AG09319 (cell line): ENCODE data around the gene RSF1.

Source experiments
- DNase-seq: peaks from one replicate; pipeline ENCODE4 v3.0.0-alpha.2; 2010; ENCODE audit warnings: low read depth; ENCODE audit errors: extremely low read depth
- TF ChIP-seq, protein P1 (sequence below): IDR thresholded peaks from 2 replicates; pipeline ENCODE4 v1.5.1; 2011; ENCODE audit warnings: low read depth, mild to moderate bottlenecking, inconsistent platforms, low read length, moderate library complexity

The RSF1 gene

DNA sequence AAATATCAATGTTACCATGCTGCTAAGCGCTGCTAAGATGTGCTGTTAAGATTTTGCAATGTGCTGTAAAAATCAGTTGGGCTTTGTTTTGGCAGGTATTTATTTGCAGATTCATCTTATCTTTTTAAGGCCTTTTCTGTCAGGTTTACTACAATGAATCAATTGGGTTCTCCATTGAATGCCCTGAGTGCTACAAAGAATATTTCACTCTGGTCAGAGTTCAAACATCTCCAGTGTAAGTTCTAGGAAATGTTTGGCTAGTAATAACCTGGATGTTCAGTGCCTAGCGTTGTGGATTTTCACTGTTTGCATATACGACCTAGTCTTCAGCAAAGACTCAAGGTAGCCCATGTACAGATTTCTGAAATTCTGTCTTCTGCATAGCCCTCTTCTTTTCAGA, 36.0 kb downstream of the RSF1 start:
- TF ChIP-seq, protein P1, sequence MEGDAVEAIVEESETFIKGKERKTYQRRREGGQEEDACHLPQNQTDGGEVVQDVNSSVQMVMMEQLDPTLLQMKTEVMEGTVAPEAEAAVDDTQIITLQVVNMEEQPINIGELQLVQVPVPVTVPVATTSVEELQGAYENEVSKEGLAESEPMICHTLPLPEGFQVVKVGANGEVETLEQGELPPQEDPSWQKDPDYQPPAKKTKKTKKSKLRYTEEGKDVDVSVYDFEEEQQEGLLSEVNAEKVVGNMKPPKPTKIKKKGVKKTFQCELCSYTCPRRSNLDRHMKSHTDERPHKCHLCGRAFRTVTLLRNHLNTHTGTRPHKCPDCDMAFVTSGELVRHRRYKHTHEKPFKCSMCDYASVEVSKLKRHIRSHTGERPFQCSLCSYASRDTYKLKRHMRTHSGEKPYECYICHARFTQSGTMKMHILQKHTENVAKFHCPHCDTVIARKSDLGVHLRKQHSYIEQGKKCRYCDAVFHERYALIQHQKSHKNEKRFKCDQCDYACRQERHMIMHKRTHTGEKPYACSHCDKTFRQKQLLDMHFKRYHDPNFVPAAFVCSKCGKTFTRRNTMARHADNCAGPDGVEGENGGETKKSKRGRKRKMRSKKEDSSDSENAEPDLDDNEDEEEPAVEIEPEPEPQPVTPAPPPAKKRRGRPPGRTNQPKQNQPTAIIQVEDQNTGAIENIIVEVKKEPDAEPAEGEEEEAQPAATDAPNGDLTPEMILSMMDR, result no peak
- DNase-seq, result no peak

DNA sequence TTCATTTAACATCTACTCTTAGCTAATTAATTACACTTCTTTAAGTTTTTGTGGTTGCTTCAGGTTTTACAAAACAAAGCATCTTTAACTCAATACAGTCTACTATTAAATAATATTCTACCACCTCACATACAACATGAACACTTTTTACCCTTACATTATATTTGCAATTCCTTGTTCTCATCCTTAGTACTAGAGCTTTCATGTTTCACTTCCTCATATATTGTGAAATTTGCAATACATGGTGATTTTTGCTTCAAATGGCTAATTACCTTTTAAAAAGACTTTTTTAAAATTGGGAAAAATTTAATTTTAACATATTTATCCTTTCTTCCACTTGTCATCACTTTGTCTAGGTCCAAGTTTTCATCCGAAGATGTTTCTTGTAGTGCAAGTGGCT, 37.5 kb downstream of the RSF1 start:
- DNase-seq, result no peak
- TF ChIP-seq, protein P1, result no peak

DNA sequence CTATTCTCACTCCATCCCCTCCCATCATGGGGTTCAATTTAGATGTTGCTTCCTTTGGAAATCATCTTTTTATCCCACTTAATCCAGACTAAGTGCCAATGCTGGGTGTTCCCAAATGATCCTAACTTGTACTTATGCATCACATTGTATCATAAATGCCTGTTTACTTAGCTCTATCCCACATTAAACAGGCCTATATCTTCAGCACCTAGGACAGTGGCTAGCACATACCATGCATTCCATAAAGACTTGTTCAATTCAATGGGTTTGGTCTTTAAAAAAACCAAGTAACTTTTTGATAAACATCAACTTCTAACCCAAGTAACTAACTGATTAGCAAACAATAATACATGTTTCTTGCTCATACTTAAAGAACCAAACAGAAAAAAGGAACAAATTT, 40.6 kb downstream of the RSF1 start:
- DNase-seq, result no peak
- TF ChIP-seq, protein P1, result no peak

DNA sequence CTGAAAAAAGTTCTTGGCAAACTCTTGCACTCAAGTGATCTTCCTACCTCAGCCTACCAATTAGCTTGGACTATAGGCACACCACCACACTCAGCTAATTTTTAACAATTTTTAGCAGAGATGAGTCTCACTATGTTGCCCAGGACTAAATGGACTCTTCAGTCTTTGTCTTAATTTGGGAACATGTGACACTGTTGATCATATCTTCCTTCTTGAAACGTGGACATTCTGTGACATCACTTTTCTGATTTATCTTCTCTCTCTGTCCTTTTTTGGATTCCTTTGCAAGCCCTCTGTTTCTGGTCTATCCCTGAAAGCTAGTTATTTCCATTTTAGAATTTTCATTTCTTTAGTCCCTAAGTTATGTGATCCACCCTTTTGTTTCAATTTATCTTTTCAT, 42.0 kb downstream of the RSF1 start:
- TF ChIP-seq, protein P1, result no peak
- no peak for DNase-seq

DNA sequence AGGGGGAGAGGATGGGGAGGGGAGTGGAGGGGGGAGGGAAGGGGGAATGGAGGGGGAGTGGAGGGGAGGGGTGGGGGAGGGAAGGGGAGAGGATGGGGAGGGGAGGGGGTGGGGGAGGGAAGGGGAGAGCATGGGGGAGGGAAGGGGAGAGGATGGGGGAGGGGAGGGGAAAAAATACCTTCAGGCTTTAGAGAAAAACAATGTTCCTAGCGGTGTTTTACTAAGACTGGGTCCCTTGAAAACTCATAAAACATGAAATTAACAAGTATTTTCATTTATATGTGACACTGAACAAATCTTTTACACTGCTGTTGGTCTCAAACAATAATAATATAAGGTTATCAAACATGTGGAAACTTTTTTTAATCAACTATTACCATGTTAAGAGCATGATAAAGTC, 42.4 kb downstream of the RSF1 start:
- DNase-seq, result no peak
- TF ChIP-seq, protein P1, result no peak

DNA sequence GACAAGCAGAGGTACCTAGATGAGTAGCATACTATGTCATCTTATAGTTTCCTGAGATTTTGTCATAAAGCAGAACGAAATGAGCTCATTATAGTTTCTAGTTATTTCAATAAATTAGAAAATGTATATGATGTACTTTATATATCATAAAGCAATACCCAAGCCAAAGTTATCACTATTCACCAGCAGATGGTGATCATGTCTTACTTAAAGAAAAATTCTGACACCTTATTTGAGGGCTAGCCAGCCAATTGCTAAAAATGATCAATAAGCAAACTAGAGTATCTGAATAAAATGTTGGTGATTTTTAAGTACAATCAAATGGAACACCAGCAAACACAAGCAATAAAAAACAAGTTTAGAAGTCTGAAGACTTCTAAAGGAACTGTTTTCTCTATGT, 44.1 kb downstream of the RSF1 start:
- no peak for DNase-seq
- TF ChIP-seq, protein P1, result no peak; the same call in none of the 2 replicates

DNA sequence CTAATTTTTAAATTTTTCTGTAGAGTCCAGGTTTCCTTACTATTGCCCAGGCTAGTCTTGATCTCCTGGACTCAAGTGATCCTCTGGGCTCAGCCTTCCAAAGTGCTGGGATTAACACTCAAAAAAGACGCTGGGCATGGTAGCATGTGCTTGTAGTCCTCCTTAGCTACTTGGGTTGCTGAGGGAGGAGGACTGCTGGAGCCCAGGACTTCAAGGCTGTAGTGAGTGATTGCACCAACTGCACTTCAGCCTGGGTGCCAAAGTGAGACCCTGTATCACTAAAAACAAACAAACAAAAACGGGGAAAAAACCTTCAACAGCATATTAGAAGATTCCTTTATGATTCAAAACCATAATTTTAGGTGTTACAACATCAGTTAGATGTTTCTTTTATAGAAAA, 44.6 kb downstream of the RSF1 start:
- DNase-seq, result no peak
- TF ChIP-seq, protein P1, result no peak

DNA sequence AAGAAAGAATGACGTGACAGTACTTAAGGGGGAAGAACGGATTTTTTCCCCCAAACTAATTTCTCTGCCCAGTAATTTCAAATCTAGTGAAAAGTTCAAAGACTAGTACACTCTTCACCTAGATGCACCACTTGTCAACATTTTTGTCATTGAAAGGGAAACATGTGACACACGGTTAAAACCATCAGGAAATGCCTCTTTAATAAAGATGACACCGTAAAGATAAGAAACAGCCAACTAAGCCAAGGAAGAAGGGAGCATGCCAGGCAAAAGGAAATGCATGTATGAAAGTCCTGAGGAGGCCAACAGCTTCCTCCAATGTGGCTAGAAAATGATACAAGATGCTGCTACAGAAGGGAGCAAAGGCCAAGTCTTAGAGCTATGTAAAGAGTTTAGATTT, 49.4 kb downstream of the RSF1 start:
- TF ChIP-seq, protein P1, result no peak
- no peak for DNase-seq
